Spleen (tissue), 7 donors: ENCODE data around the gene DTX1.

Experiments
- POLR2A ChIP-seq, 3 donors: fragments of 450-650 bp; IDR thresholded peaks; one replicate each; pipeline ENCODE4 v1.5.1; 2017; ENCODE audit warnings: antibody characterized with exemption in 3 of 3, mild to moderate bottlenecking in 1 of 3
- POLR2AphosphoS5 ChIP-seq, 3 donors: sonication (generic); formaldehyde crosslinking; IDR thresholded peaks; one replicate each; pipeline ENCODE4 v1.5.1; 2017; ENCODE audit warnings: antibody characterized with exemption in 3 of 3
- TF ChIP-seq, protein P1 (sequence below), 11 experiments: fragments of 200-600 bp in 7 of 11; fragments of 450-650 bp in 4 of 11; sonication (generic) in 4 of 11; IDR thresholded peaks in 8 of 11; conservative IDR thresholded peaks in 3 of 11; 1 replicate in 7 of 11; 2 replicates in 4 of 11; pipeline versions ENCODE4 v1.4.0 to v1.8.0; 2016 to 2021; ENCODE audit warnings: antibody characterized with exemption in 11 of 11, inconsistent platforms in 4 of 11, mild to moderate bottlenecking in 1 of 11
- donor health status: DM: no; HTN: no; CAD: no; lungs with moderate emphysema.
- donor health status: DM: no; HTN: no; CAD: no.
- donor health status: DM: no; HTN: no; CAD: no.

DNA sequence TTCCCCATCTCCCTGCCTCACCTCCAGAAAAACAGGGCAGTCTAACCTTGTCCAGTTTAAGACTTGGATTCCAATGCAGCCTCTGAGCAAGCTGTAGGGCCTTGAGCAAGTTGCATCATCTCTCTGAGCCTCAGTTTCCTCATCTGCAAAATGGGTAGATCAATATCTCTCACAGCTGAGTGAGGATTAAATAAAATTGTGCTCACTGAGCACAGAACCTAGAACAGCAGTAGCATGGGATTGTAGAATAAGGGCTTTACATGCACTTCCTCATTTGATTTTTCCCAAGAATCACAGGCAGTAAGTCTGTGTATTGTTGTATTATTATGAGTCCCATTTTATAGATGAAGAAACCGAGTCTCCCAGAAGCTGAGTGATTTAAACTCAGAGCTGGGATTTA, 2.0 kb downstream of the DTX1 start:
- TF ChIP-seq, protein P1, sequence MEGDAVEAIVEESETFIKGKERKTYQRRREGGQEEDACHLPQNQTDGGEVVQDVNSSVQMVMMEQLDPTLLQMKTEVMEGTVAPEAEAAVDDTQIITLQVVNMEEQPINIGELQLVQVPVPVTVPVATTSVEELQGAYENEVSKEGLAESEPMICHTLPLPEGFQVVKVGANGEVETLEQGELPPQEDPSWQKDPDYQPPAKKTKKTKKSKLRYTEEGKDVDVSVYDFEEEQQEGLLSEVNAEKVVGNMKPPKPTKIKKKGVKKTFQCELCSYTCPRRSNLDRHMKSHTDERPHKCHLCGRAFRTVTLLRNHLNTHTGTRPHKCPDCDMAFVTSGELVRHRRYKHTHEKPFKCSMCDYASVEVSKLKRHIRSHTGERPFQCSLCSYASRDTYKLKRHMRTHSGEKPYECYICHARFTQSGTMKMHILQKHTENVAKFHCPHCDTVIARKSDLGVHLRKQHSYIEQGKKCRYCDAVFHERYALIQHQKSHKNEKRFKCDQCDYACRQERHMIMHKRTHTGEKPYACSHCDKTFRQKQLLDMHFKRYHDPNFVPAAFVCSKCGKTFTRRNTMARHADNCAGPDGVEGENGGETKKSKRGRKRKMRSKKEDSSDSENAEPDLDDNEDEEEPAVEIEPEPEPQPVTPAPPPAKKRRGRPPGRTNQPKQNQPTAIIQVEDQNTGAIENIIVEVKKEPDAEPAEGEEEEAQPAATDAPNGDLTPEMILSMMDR (IDR thresholded peaks at IDR 0.05 in 8 of 11, conservative IDR thresholded peaks at IDR 0.05 in 3 of 11), result no peak
- no peak for TF ChIP-seq POLR2A (IDR thresholded peaks at IDR 0.05)
- TF ChIP-seq POLR2AphosphoS5 (IDR thresholded peaks at IDR 0.05), result no peak
